Activated CD4-positive, alpha-beta T cell treated with anti-CD3 and anti-CD28 coated beads for 36 hours (primary cell): ENCODE data around the gene GRM1. TPM values are rescaled to one million over a fixed set of nuclear protein-coding genes. Genes with fewer than 3 reads are reported as not detected.

Experiments
- ATAC-seq: fragments of 200-7000 bp; cut with Tn5 transposase; one replicate; pipeline ENCODE4 v1.10.0; 2021; ENCODE audit warnings: mild to moderate bottlenecking, moderate library complexity
- CTCF ChIA-PET: fragments of 350-600 bp; sonication (Branson Sonifier 250); formaldehyde crosslinking; loops from one replicate; lab custom pipeline; 2021; ENCODE audit warnings: antibody characterized with exemption; lab: Charles Lee
- POLR2A ChIA-PET: fragments of 350-600 bp; sonication (Branson Sonifier 250); formaldehyde crosslinking; loops from one replicate; lab custom pipeline; 2021; ENCODE audit warnings: antibody characterized with exemption, inconsistent platforms; lab: Charles Lee
- DNase-seq: peaks from one replicate; pipeline ENCODE4 v3.0.0-alpha.2; 2020
- H3K27ac Mint-ChIP-seq: one replicate; pipeline ENCODE4 v1.8.0; 2021; ENCODE audit warnings: mixed read lengths
- H3K27me3 Mint-ChIP-seq: one replicate; pipeline ENCODE4 v1.8.0; 2021; ENCODE audit warnings: mixed read lengths
- H3K36me3 Mint-ChIP-seq: one replicate; pipeline ENCODE4 v1.8.0; 2021; ENCODE audit warnings: low read depth, mixed read lengths
- H3K4me1 Mint-ChIP-seq: one replicate; pipeline ENCODE4 v1.8.0; 2021; ENCODE audit warnings: mixed read lengths
- H3K4me3 Mint-ChIP-seq: one replicate; pipeline ENCODE4 v1.8.0; 2021; ENCODE audit warnings: mild to moderate bottlenecking, moderate library complexity, mixed read lengths
- H3K9me3 Mint-ChIP-seq: one replicate; pipeline ENCODE4 v1.8.0; 2021; ENCODE audit warnings: low read depth, mixed read lengths
- intact Hi-C, 2 experiments: fragments of 100-400 bp; cut with DNase I in 1 of 2; cut with micrococcal nuclease in 1 of 2; formaldehyde crosslinking; loops; one replicate each; pipeline versions ENCODE4 v1.14.2 to v1.15.1; 2022 to 2024; cut with DNase I, micrococcal nuclease
- total RNA-seq, 2 experiments: library from RNA; stranded (reverse); gene quantifications; one replicate each; pipeline ENCODE4 v1.2.3, GENCODE V29; 2021

Gene GRM1
- total RNA-seq, 2 experiments from 2014 or later = not detected

GRCh38 chr6:146194434-146194833 lies 165.6 kb downstream of the GRM1 start:
- intact Hi-C loops = no loop called here
- ATAC-seq (no peak), DNase-seq (no peak)
- no peaks in the 10 kb centered on the region for H3K9me3 Mint-ChIP-seq
- no peaks in the 10 kb centered on the region for H3K36me3 Mint-ChIP-seq
- H3K4me3 Mint-ChIP-seq = no peak overlapping the region
- CTCF ChIA-PET = no interaction called here
- POLR2A ChIA-PET = no interaction called here
- no peaks in the 10 kb centered on the region for H3K27me3 Mint-ChIP-seq
- no peaks in the 10 kb centered on the region for H3K4me1 Mint-ChIP-seq
- no peak overlapping the region for H3K27ac Mint-ChIP-seq

- ChIA-PET POLR2A (no interaction called here), CTCF (no interaction called here)
- ATAC-seq (no peak), DNase-seq (no peak)
- no peaks in the 10 kb centered on the region for H3K4me1 Mint-ChIP-seq
- no peaks in the 10 kb centered on the region for H3K27me3 Mint-ChIP-seq
- H3K27ac Mint-ChIP-seq = no peak overlapping the region
- no peaks in the 10 kb centered on the region for H3K36me3 Mint-ChIP-seq
- H3K9me3 Mint-ChIP-seq = peaks cover 2% of the 10 kb centered on the region
- H3K4me3 Mint-ChIP-seq = no peak overlapping the region
- intact Hi-C loops = no loop called here
Observed at GRCh38 chr6:146200176-146200575, 171.3 kb downstream of the GRM1 start.

- no peak overlapping the region for H3K27ac Mint-ChIP-seq
- intact Hi-C loops = no loop called here
- ChIA-PET CTCF (no interaction called here), POLR2A (interaction anchor here (0.6 kb wide), 1 partner anchor 227 kb away, joined by 3 read pairs; no protein-coding TSS in a partner anchor)
- ATAC-seq (no peak), DNase-seq (no peak)
- H3K4me1 Mint-ChIP-seq = no peaks in the 10 kb centered on the region
- H3K4me3 Mint-ChIP-seq = no peak overlapping the region
- H3K36me3 Mint-ChIP-seq = no peaks in the 10 kb centered on the region
- peaks cover 2% of the 10 kb centered on the region for H3K9me3 Mint-ChIP-seq
- H3K27me3 Mint-ChIP-seq = no peaks in the 10 kb centered on the region
Observed at GRCh38 chr6:146202570-146202969, 173.7 kb downstream of the GRM1 start.

GRCh38 chr6:146209942-146210341 lies 181.1 kb downstream of the GRM1 start:
- H3K4me3 Mint-ChIP-seq = no peak overlapping the region

GRCh38 chr6:146210406-146211083 lies 181.7 kb downstream of the GRM1 start:
- ChIA-PET POLR2A (no interaction called here), CTCF (no interaction called here)
- Mint-ChIP-seq H3K27me3 (peaks cover 3% of the 10 kb centered on the region), H3K36me3 (no peaks in the 10 kb centered on the region), H3K4me1 (no peaks in the 10 kb centered on the region), H3K27ac (no peak overlapping the region), H3K4me3 (no peak overlapping the region), H3K9me3 (no peaks in the 10 kb centered on the region)
- intact Hi-C loops = no loop called here
- no peak for ATAC-seq
- no peak for DNase-seq

More at GRCh38 chr6:146209942-146210341, 181.1 kb downstream of the GRM1 start:
- ChIA-PET CTCF (no interaction called here), POLR2A (no interaction called here)
- H3K36me3 Mint-ChIP-seq = no peaks in the 10 kb centered on the region
- intact Hi-C loops = no loop called here
- H3K27me3 Mint-ChIP-seq = peaks cover 3% of the 10 kb centered on the region
- no peaks in the 10 kb centered on the region for H3K4me1 Mint-ChIP-seq
- H3K9me3 Mint-ChIP-seq = no peaks in the 10 kb centered on the region
- DNase-seq = no peak
- no peak for ATAC-seq
- H3K27ac Mint-ChIP-seq = no peak overlapping the region

- intact Hi-C loops = no loop called here
- Mint-ChIP-seq H3K9me3 (no peaks in the 10 kb centered on the region), H3K36me3 (no peaks in the 10 kb centered on the region), H3K27me3 (peaks cover 3% of the 10 kb centered on the region), H3K4me1 (no peaks in the 10 kb centered on the region), H3K4me3 (no peak overlapping the region), H3K27ac (no peak overlapping the region)
- no peak for ATAC-seq
- DNase-seq = no peak
- POLR2A ChIA-PET = no interaction called here
- CTCF ChIA-PET = no interaction called here
Observed at GRCh38 chr6:146211646-146212045, 182.8 kb downstream of the GRM1 start.

- CTCF ChIA-PET = no interaction called here
- Mint-ChIP-seq H3K27me3 (peaks cover 3% of the 10 kb centered on the region), H3K4me3 (no peak overlapping the region), H3K36me3 (no peaks in the 10 kb centered on the region), H3K27ac (no peak overlapping the region), H3K9me3 (no peaks in the 10 kb centered on the region), H3K4me1 (no peaks in the 10 kb centered on the region)
- POLR2A ChIA-PET = no interaction called here
- no peak for ATAC-seq
- no peak for DNase-seq
- intact Hi-C loops = no loop called here
Observed at GRCh38 chr6:146212781-146213180, 183.9 kb downstream of the GRM1 start.

GRCh38 chr6:146219101-146219500 lies 190.2 kb downstream of the GRM1 start:
- POLR2A ChIA-PET = no interaction called here

GRCh38 chr6:146224449-146224848 lies 195.6 kb downstream of the GRM1 start:
- ATAC-seq (no peak), DNase-seq (no peak)
- Mint-ChIP-seq H3K4me3 (no peak overlapping the region), H3K36me3 (no peaks in the 10 kb centered on the region), H3K27me3 (peaks cover 2% of the 10 kb centered on the region), H3K4me1 (no peaks in the 10 kb centered on the region), H3K9me3 (no peaks in the 10 kb centered on the region), H3K27ac (no peak overlapping the region)
- intact Hi-C loops = no loop called here
- POLR2A ChIA-PET = no interaction called here
- CTCF ChIA-PET = no interaction called here

More at GRCh38 chr6:146219101-146219500, 190.2 kb downstream of the GRM1 start:
- Mint-ChIP-seq H3K4me3 (no peak overlapping the region), H3K9me3 (no peaks in the 10 kb centered on the region), H3K27me3 (peaks cover 2% of the 10 kb centered on the region), H3K4me1 (no peaks in the 10 kb centered on the region), H3K27ac (no peak overlapping the region), H3K36me3 (no peaks in the 10 kb centered on the region)
- CTCF ChIA-PET = no interaction called here
- ATAC-seq (no peak), DNase-seq (no peak)
- intact Hi-C loops = no loop called here

- intact Hi-C loops = no loop called here
- ChIA-PET CTCF (no interaction called here), POLR2A (no interaction called here)
- H3K9me3 Mint-ChIP-seq = no peaks in the 10 kb centered on the region
- no peaks in the 10 kb centered on the region for H3K36me3 Mint-ChIP-seq
- ATAC-seq (no peak), DNase-seq (no peak)
- no peaks in the 10 kb centered on the region for H3K4me1 Mint-ChIP-seq
- H3K27ac Mint-ChIP-seq = no peak overlapping the region
- H3K27me3 Mint-ChIP-seq = peaks cover 2% of the 10 kb centered on the region
- H3K4me3 Mint-ChIP-seq = no peak overlapping the region
Observed at GRCh38 chr6:146224988-146225387, 196.1 kb downstream of the GRM1 start.

- DNase-seq = no peak
- Mint-ChIP-seq H3K27ac (no peak overlapping the region), H3K9me3 (peaks cover 3% of the 10 kb centered on the region), H3K36me3 (no peaks in the 10 kb centered on the region), H3K4me3 (no peak overlapping the region), H3K27me3 (peaks cover 6% of the 10 kb centered on the region), H3K4me1 (no peaks in the 10 kb centered on the region)
- intact Hi-C loops = no loop called here
- ChIA-PET POLR2A (no interaction called here), CTCF (no interaction called here)
- no peak for ATAC-seq
Observed at GRCh38 chr6:146240322-146240721, 211.5 kb downstream of the GRM1 start.

- intact Hi-C loops = no loop called here
- Mint-ChIP-seq H3K4me3 (no peak overlapping the region), H3K27me3 (peaks cover 4% of the 10 kb centered on the region)
Observed at GRCh38 chr6:146240807-146241206, 211.9 kb downstream of the GRM1 start.

More at GRCh38 chr6:146240807-146241206, 211.9 kb downstream of the GRM1 start:
- Mint-ChIP-seq H3K27ac (no peak overlapping the region), H3K36me3 (no peaks in the 10 kb centered on the region), H3K9me3 (peaks cover 3% of the 10 kb centered on the region), H3K4me1 (no peaks in the 10 kb centered on the region)
- ATAC-seq = no peak
- no peak for DNase-seq
- ChIA-PET POLR2A (no interaction called here), CTCF (no interaction called here)
